GM23338 (cell line): ENCODE measurements around the gene TNC.

Experiments
- CREB1 ChIP-seq: fragments of 250-450 bp; sonication (Bioruptor Pico); IDR thresholded peaks from 2 replicates; pipeline ENCODE4 v1.5.0; 2020; ENCODE audit warnings: low read depth, mild to moderate bottlenecking, moderate library complexity
- CTCF ChIP-seq, 2 experiments: fragments of 200-600 bp in 1 of 2; sonication (generic) in 1 of 2; conservative IDR thresholded peaks; 2 replicates each; pipeline versions ENCODE4 v1.5.1 to v1.6.1; 2016 to 2017; ENCODE audit warnings: antibody characterized with exemption in 2 of 2, low read depth in 2 of 2, mild to moderate bottlenecking in 2 of 2, moderate library complexity in 1 of 2
- ETS1 ChIP-seq: IDR thresholded peaks from 2 replicates; pipeline ENCODE4 v1.6.1; 2016; ENCODE audit warnings: antibody characterized with exemption
- EZH2 ChIP-seq: fragments of 200-600 bp; sonication (generic); IDR thresholded peaks from one replicate; pipeline ENCODE4 v1.8.0; 2017; ENCODE audit warnings: antibody characterized with exemption, mild to moderate bottlenecking, low read depth; ENCODE audit not compliant: unreplicated experiment
- EZH2phosphoT487 ChIP-seq: fragments of 200-600 bp; sonication (generic); IDR thresholded peaks from one replicate; pipeline ENCODE4 v1.8.1; 2018; ENCODE audit warnings: antibody characterized with exemption; ENCODE audit not compliant: unreplicated experiment
- JUNB ChIP-seq: IDR thresholded peaks from one replicate; pipeline ENCODE4 v1.6.1; 2016; ENCODE audit warnings: antibody characterized with exemption; ENCODE audit not compliant: unreplicated experiment
- NANOG ChIP-seq: IDR thresholded peaks from 2 replicates; pipeline ENCODE4 v1.6.1; 2016; ENCODE audit warnings: antibody characterized with exemption, borderline replicate concordance
- POLR2AphosphoS5 ChIP-seq: IDR thresholded peaks from 2 replicates; pipeline ENCODE4 v1.6.1; 2016; ENCODE audit warnings: antibody characterized with exemption, low read depth
- STAT1 ChIP-seq: IDR thresholded peaks from one replicate; pipeline ENCODE4 v1.6.1; 2016; ENCODE audit warnings: antibody characterized with exemption; ENCODE audit not compliant: unreplicated experiment
- ZNF114 ChIP-seq: fragments of 250-450 bp; sonication (Bioruptor Pico); IDR thresholded peaks from 2 replicates; pipeline ENCODE4 v1.5.0; 2020; ENCODE audit warnings: mild to moderate bottlenecking, moderate library complexity
- ZNF331 ChIP-seq: fragments of 250-450 bp; sonication (Bioruptor Pico); IDR thresholded peaks from 2 replicates; pipeline ENCODE4 v1.5.0; 2020; ENCODE audit warnings: low read depth, mild to moderate bottlenecking, moderate library complexity
- TF ChIP-seq, protein P1 (sequence below): IDR thresholded peaks from one replicate; pipeline ENCODE4 v1.6.1; 2018; ENCODE audit warnings: antibody characterized with exemption; ENCODE audit not compliant: unreplicated experiment
- TF ChIP-seq, protein P2 (sequence below): fragments of 250-450 bp; sonication (Bioruptor Pico); IDR thresholded peaks from 2 replicates; pipeline ENCODE4 v1.5.0; 2020; ENCODE audit warnings: mild to moderate bottlenecking, moderate library complexity

DNA sequence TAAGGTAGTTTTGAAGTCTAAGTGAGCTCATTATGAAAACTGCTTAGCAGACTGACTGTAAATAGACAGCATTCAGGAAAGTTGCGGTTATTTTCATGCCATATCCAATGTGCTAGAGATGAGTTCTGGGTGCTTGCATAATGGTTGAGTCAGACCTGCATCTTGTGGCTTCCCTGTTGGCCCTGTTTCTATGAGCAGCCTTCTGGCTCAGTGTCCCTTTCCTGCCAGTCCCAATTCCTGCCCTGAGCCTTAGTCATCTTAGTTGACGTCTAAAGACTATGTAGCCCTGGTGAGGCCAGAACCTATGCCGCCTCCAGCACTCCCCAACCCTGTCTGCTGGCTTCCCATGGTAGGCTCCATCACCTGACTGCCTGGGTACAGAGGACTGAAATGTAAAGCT lies 111.3 kb downstream of the TNC start:
- TF ChIP-seq CTCF (conservative IDR thresholded peaks at IDR 0.05; ENCODE audit: low read depth in 2 of 2), result no peak
- TF ChIP-seq, protein P1, sequence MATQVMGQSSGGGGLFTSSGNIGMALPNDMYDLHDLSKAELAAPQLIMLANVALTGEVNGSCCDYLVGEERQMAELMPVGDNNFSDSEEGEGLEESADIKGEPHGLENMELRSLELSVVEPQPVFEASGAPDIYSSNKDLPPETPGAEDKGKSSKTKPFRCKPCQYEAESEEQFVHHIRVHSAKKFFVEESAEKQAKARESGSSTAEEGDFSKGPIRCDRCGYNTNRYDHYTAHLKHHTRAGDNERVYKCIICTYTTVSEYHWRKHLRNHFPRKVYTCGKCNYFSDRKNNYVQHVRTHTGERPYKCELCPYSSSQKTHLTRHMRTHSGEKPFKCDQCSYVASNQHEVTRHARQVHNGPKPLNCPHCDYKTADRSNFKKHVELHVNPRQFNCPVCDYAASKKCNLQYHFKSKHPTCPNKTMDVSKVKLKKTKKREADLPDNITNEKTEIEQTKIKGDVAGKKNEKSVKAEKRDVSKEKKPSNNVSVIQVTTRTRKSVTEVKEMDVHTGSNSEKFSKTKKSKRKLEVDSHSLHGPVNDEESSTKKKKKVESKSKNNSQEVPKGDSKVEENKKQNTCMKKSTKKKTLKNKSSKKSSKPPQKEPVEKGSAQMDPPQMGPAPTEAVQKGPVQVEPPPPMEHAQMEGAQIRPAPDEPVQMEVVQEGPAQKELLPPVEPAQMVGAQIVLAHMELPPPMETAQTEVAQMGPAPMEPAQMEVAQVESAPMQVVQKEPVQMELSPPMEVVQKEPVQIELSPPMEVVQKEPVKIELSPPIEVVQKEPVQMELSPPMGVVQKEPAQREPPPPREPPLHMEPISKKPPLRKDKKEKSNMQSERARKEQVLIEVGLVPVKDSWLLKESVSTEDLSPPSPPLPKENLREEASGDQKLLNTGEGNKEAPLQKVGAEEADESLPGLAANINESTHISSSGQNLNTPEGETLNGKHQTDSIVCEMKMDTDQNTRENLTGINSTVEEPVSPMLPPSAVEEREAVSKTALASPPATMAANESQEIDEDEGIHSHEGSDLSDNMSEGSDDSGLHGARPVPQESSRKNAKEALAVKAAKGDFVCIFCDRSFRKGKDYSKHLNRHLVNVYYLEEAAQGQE, result no peak
- TF ChIP-seq EZH2, result no peak
- TF ChIP-seq ETS1, result no peak
- no peak for TF ChIP-seq POLR2AphosphoS5
- TF ChIP-seq EZH2phosphoT487, result no peak
- TF ChIP-seq CREB1, result no peak
- no peak for TF ChIP-seq JUNB
- TF ChIP-seq NANOG, result no peak
- TF ChIP-seq STAT1, result no peak
- no peak for TF ChIP-seq ZNF331
- TF ChIP-seq, protein P2, sequence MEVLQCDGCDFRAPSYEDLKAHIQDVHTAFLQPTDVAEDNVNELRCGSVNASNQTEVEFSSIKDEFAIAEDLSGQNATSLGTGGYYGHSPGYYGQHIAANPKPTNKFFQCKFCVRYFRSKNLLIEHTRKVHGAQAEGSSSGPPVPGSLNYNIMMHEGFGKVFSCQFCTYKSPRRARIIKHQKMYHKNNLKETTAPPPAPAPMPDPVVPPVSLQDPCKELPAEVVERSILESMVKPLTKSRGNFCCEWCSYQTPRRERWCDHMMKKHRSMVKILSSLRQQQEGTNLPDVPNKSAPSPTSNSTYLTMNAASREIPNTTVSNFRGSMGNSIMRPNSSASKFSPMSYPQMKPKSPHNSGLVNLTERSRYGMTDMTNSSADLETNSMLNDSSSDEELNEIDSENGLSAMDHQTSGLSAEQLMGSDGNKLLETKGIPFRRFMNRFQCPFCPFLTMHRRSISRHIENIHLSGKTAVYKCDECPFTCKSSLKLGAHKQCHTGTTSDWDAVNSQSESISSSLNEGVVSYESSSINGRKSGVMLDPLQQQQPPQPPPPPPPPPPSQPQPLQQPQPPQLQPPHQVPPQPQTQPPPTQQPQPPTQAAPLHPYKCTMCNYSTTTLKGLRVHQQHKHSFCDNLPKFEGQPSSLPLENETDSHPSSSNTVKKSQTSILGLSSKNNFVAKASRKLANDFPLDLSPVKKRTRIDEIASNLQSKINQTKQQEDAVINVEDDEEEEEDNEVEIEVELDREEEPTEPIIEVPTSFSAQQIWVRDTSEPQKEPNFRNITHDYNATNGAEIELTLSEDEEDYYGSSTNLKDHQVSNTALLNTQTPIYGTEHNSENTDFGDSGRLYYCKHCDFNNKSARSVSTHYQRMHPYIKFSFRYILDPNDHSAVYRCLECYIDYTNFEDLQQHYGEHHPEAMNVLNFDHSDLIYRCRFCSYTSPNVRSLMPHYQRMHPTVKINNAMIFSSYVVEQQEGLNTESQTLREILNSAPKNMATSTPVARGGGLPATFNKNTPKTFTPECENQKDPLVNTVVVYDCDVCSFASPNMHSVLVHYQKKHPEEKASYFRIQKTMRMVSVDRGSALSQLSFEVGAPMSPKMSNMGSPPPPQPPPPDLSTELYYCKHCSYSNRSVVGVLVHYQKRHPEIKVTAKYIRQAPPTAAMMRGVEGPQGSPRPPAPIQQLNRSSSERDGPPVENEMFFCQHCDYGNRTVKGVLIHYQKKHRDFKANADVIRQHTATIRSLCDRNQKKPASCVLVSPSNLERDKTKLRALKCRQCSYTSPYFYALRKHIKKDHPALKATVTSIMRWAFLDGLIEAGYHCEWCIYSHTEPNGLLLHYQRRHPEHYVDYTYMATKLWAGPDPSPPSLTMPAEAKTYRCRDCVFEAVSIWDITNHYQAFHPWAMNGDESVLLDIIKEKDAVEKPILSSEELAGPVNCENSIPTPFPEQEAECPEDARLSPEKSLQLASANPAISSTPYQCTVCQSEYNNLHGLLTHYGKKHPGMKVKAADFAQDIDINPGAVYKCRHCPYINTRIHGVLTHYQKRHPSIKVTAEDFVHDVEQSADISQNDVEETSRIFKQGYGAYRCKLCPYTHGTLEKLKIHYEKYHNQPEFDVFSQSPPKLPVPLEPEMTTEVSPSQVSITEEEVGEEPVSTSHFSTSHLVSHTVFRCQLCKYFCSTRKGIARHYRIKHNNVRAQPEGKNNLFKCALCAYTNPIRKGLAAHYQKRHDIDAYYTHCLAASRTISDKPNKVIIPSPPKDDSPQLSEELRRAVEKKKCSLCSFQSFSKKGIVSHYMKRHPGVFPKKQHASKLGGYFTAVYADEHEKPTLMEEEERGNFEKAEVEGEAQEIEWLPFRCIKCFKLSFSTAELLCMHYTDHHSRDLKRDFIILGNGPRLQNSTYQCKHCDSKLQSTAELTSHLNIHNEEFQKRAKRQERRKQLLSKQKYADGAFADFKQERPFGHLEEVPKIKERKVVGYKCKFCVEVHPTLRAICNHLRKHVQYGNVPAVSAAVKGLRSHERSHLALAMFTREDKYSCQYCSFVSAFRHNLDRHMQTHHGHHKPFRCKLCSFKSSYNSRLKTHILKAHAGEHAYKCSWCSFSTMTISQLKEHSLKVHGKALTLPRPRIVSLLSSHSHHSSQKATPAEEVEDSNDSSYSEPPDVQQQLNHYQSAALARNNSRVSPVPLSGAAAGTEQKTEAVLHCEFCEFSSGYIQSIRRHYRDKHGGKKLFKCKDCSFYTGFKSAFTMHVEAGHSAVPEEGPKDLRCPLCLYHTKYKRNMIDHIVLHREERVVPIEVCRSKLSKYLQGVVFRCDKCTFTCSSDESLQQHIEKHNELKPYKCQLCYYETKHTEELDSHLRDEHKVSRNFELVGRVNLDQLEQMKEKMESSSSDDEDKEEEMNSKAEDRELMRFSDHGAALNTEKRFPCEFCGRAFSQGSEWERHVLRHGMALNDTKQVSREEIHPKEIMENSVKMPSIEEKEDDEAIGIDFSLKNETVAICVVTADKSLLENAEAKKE (CRISPR knock-in tag), result no peak
- no peak for TF ChIP-seq ZNF114 (CRISPR knock-in tag)
